Amniotic stem cell (primary cell): ENCODE measurements around the gene RAB30.
"Not testable (repeated sequence)": the region's sequence is repeated elsewhere in the genome, so short reads cannot be mapped to it uniquely, and the experiment has no call there.

Experiments
- DNase-seq: peaks from one replicate; lab custom pipeline; 2025; lab: John Stamatoyannopoulos, UW

The RAB30 gene

GRCh38 chr11:82981852-82982251 lies 89.8 kb downstream of the RAB30 start:
- DNase-seq = no peak

- DNase-seq = no peak
Observed at GRCh38 chr11:82980947-82981346, 90.8 kb downstream of the RAB30 start.

GRCh38 chr11:82980292-82980691 lies 91.4 kb downstream of the RAB30 start:
- peak; percentile 35 for DNase-seq

- DNase-seq = no peak
Observed at GRCh38 chr11:82979824-82980223, 91.9 kb downstream of the RAB30 start.

GRCh38 chr11:82978422-82979099 lies 93.1 kb downstream of the RAB30 start:
- no peak for DNase-seq

GRCh38 chr11:82976786-82977185 lies 94.9 kb downstream of the RAB30 start:
- no peak for DNase-seq

GRCh38 chr11:82975882-82976281 lies 95.8 kb downstream of the RAB30 start:
- DNase-seq = no peak

GRCh38 chr11:82974851-82975250 lies 96.8 kb downstream of the RAB30 start:
- DNase-seq = no peak

- no peak for DNase-seq
Observed at GRCh38 chr11:82974135-82974534, 97.6 kb downstream of the RAB30 start.

- no peak for DNase-seq
Observed at GRCh38 chr11:82972103-82972502, 99.6 kb downstream of the RAB30 start.

- DNase-seq = not testable (repeated sequence)
Observed at GRCh38 chr11:82971519-82971946, 100.2 kb downstream of the RAB30 start.

- not testable (repeated sequence) for DNase-seq
Observed at GRCh38 chr11:82970507-82971083, 101.1 kb downstream of the RAB30 start.

GRCh38 chr11:82969811-82970210 lies 101.9 kb downstream of the RAB30 start:
- DNase-seq = no peak

GRCh38 chr11:82967381-82967780 lies 104.3 kb downstream of the RAB30 start:
- no peak for DNase-seq

GRCh38 chr11:82962021-82962420 lies 109.7 kb downstream of the RAB30 start:
- DNase-seq = not testable (repeated sequence)

GRCh38 chr11:82960779-82961143 lies 110.9 kb downstream of the RAB30 start:
- DNase-seq = no peak

GRCh38 chr11:82959987-82960778 lies 111.5 kb downstream of the RAB30 start:
- DNase-seq = no peak

GRCh38 chr11:82955736-82956453 lies 115.8 kb downstream of the RAB30 start:
- not testable (repeated sequence) for DNase-seq

GRCh38 chr11:82950502-82950901 lies 121.2 kb downstream of the RAB30 start:
- not testable (repeated sequence) for DNase-seq

- no peak for DNase-seq
Observed at GRCh38 chr11:82949352-82949751, 122.3 kb downstream of the RAB30 start.

GRCh38 chr11:82945682-82946081 lies 126.0 kb downstream of the RAB30 start:
- DNase-seq = no peak

- not testable (repeated sequence) for DNase-seq
Observed at GRCh38 chr11:82945041-82945440, 126.7 kb downstream of the RAB30 start.
